B cell (primary cell): ENCODE measurements around the gene RTN4RL1. TPM values are rescaled to one million over a fixed set of nuclear protein-coding genes. Genes with fewer than 3 reads are reported as not detected.

Experiments used
- ATAC-seq: fragments of 200-7000 bp; cut with Tn5 transposase; one replicate; pipeline ENCODE4 v1.10.0; 2021; ENCODE audit warnings: low read depth, mild to moderate bottlenecking, moderate number of reproducible peaks, moderate library complexity
- CTCF ChIA-PET: fragments of 350-600 bp; sonication (Branson Sonifier 250); formaldehyde crosslinking; loops from one replicate; lab custom pipeline; 2021; ENCODE audit warnings: antibody characterized with exemption, inconsistent platforms; lab: Charles Lee
- POLR2A ChIA-PET: fragments of 350-600 bp; sonication (Branson Sonifier 250); formaldehyde crosslinking; loops from one replicate; lab custom pipeline; 2021; ENCODE audit warnings: antibody characterized with exemption; lab: Charles Lee
- DNase-seq: peaks from one replicate; pipeline ENCODE4 v3.0.0; 2013
- H2AFZ ChIP-seq: 2 replicates; pipeline ENCODE4 v1.6.1; 2012; ENCODE audit warnings: mild to moderate bottlenecking, low read depth, low read length; ENCODE audit not compliant: insufficient read depth, poor library complexity, severe bottlenecking
- H3K27ac ChIP-seq, 2 donors: 1 replicate in 1 of 2; 2 replicates in 1 of 2; pipeline ENCODE4 v1.5.1; 2012 to 2013; ENCODE audit warnings: low read length in 2 of 2, mild to moderate bottlenecking in 2 of 2, moderate library complexity in 1 of 2
- H3K27me3 ChIP-seq, 4 experiments: fragments of 200-600 bp in 1 of 4; sonication (generic) in 1 of 4; replicated peaks in 1 of 4; 1 replicate in 2 of 4; 2 replicates in 2 of 4; pipeline versions ENCODE4 v1.6.1 to v1.7.0; 2013 to 2016; ENCODE audit warnings: low read length in 3 of 4, mild to moderate bottlenecking in 2 of 4, mixed read lengths in 1 of 4, moderate library complexity in 1 of 4; ENCODE audit not compliant: insufficient read depth in 4 of 4, control insufficient read depth in 3 of 4; ENCODE audit errors: control extremely low read depth in 1 of 4
- H3K36me3 ChIP-seq, 2 experiments: replicated peaks in 1 of 2; 1 replicate in 1 of 2; 2 replicates in 1 of 2; pipeline versions ENCODE4 v1.6.1 to v1.7.1; 2013; ENCODE audit warnings: low read length in 1 of 2; ENCODE audit not compliant: insufficient read depth in 2 of 2, control insufficient read depth in 1 of 2; ENCODE audit errors: control extremely low read depth in 1 of 2, extremely low read depth in 1 of 2
- H3K4me1 ChIP-seq, 2 donors: fragments of 200-600 bp in 1 of 2; sonication (generic) in 1 of 2; 1 replicate in 1 of 2; 2 replicates in 1 of 2; pipeline versions ENCODE4 v1.5.1 to v1.6.1; 2013 to 2017; ENCODE audit warnings: low read length in 2 of 2; ENCODE audit not compliant: control insufficient read depth in 2 of 2, insufficient read depth in 2 of 2
- H3K4me2 ChIP-seq: replicated peaks from 2 replicates; pipeline ENCODE3; 2012; ENCODE audit warnings: mild to moderate bottlenecking, low read depth, low read length; ENCODE audit not compliant: poor library complexity, severe bottlenecking
- H3K4me3 ChIP-seq, 5 experiments: fragments of 200-600 bp in 1 of 5; sonication (generic) in 1 of 5; 1 replicate in 3 of 5; 2 replicates in 2 of 5; pipeline versions ENCODE4 v1.5.1 to v1.7.0; 2011 to 2016; ENCODE audit warnings: low read length in 4 of 5, mild to moderate bottlenecking in 4 of 5, low read depth in 2 of 5, control low read depth in 1 of 5, moderate library complexity in 1 of 5; ENCODE audit not compliant: insufficient read depth in 1 of 5; ENCODE audit errors: control extremely low read depth in 1 of 5, extremely low read depth in 1 of 5
- H3K79me2 ChIP-seq: fragments of 200-600 bp; sonication (generic); one replicate; pipeline ENCODE4 v1.6.0; 2016; ENCODE audit warnings: low read length; ENCODE audit not compliant: control insufficient read depth, insufficient read depth
- H3K9ac ChIP-seq: fragments of 200-600 bp; sonication (generic); 2 replicates; pipeline ENCODE4 v1.6.1; 2017; ENCODE audit warnings: mild to moderate bottlenecking, low read length, moderate library complexity
- H3K9me3 ChIP-seq, 3 donors: one replicate each; pipeline versions ENCODE4 v1.6.1 to v1.7.1; 2013; ENCODE audit warnings: low read length in 2 of 3; ENCODE audit not compliant: control insufficient read depth in 2 of 3, insufficient read depth in 1 of 3; ENCODE audit errors: control extremely low read depth in 1 of 3
- H4K20me1 ChIP-seq: 2 replicates; pipeline ENCODE4 v1.6.0; 2012; ENCODE audit warnings: mild to moderate bottlenecking, low read length; ENCODE audit not compliant: insufficient read depth, control insufficient read depth, poor library complexity, severe bottlenecking
- H3K27ac Mint-ChIP-seq: one replicate; pipeline ENCODE4 v1.8.0; 2021; ENCODE audit warnings: mixed read lengths
- H3K27me3 Mint-ChIP-seq: one replicate; pipeline ENCODE4 v1.8.0; 2021; ENCODE audit warnings: mixed read lengths
- H3K4me1 Mint-ChIP-seq: one replicate; pipeline ENCODE4 v1.8.0; 2021; ENCODE audit warnings: mixed read lengths
- H3K4me3 Mint-ChIP-seq: one replicate; pipeline ENCODE4 v1.8.0; 2021; ENCODE audit warnings: mixed read lengths
- H3K9me3 Mint-ChIP-seq: one replicate; pipeline ENCODE4 v1.8.0; 2022; ENCODE audit warnings: mixed read lengths; ENCODE audit not compliant: insufficient read depth
- EZH2 ChIP-seq: IDR thresholded peaks from 2 replicates; pipeline ENCODE4 v1.6.1; 2012; ENCODE audit warnings: borderline replicate concordance, low read depth, mild to moderate bottlenecking, moderate library complexity, low read length; ENCODE audit not compliant: insufficient read depth, poor library complexity, severe bottlenecking
- WGBS: methylation state at CpG from one replicate; pipeline ENCODE4 v1.1.5; 2013; ENCODE audit warnings: missing lambda C conversion rate; ENCODE audit not compliant: insufficient coverage; 5-methylcytosine and 5-hydroxymethylcytosine counted together
- intact Hi-C: fragments of 100-400 bp; cut with micrococcal nuclease; formaldehyde crosslinking; loops from one replicate; pipeline ENCODE4 v1.10.0; 2022
- polyA plus RNA-seq: library from polyadenylated mRNA; depleted of rRNA; stranded (reverse); fragments of >200 nt; gene quantifications from 2 replicates; pipeline ENCODE4 v1.2.3, GENCODE V29; 2012
- total RNA-seq, 2 donors: library from RNA; stranded (reverse); fragments of 120-200 nt in 1 of 2; gene quantifications; 1 replicate in 1 of 2; 2 replicates in 1 of 2; pipeline versions ENCODE4 v1.2.3 to v1.2.4, GENCODE V29; 2013 to 2022
- TF ChIP-seq, protein P1 (sequence below): fragments of 200-600 bp; IDR thresholded peaks from one replicate; pipeline ENCODE4 v1.8.0; 2022; ENCODE audit warnings: antibody characterized with exemption, mild to moderate bottlenecking

Gene RTN4RL1
- total and polyA plus RNA-seq, 2 donors (not counting 1 experiment from before 2014, with no cell fraction given) = 0.03 to 0.07 TPM

DNA sequence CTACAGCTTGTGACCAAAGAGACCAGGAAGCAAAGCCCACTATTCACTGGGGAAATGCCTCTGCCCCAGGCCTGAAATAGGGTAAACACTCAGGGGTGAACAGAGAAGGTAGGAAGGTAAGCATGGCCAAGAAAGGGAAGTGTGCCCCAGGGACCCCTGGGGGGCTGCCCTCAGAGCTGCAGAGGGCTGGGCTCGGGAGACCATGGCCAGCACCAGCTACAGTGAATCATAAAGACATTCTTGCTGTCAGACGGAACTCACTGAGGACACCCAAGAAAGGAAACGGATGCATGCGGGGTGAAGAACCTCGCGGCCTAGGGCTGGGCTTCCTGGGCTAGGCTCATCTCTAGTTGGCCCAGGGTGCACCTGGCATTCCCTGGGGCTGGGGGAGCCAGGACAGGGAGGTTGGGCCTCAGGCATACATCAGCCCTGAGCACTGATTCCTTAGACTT, 39.4 kb upstream of the RTN4RL1 start:
- peak overlapping the region; percentile 86 for H3K27ac Mint-ChIP-seq
- H3K4me1 Mint-ChIP-seq = peaks cover 42% of the 10 kb centered on the region
- peak overlapping the region; percentile 39 for H3K4me2 ChIP-seq

DNA sequence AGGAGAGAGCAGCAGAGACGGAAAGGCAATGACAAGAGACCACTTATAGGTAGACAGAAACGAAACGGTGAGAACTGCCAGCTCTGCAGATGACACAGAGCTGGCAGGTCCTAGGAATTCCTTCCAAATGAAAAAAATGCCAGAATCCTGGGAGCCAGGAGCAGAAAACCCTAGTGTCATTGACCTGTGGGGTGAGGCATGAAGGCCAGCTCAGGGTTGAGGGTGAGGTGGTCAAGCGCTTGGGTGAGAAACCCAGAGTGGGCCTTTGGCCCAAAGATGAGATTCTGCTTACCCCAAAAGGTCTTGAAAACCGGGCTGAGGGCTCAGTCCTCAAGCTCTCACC, 39.0 kb upstream of the RTN4RL1 start:
- no peaks in the 10 kb centered on the region for H3K9me3 Mint-ChIP-seq
- DNase-seq = no peak
- intact Hi-C loops = no loop called here
- no peak overlapping the region for H3K9ac ChIP-seq
- H3K79me2 ChIP-seq = no peaks in the 10 kb centered on the region
- peaks cover 0 to 5% (median under 1%) of the 10 kb centered on the region in 4 experiments for H3K27me3 ChIP-seq
- no peak overlapping the region for H3K4me3 ChIP-seq
- CTCF ChIA-PET = interaction anchor here (0.8 to 3.8 kb wide), 6 partner anchors 8 to 182 kb away, joined by 3 to 17 read pairs (median 6); partner anchors contain the start of gene HIC1
- peaks cover 46% of the 10 kb centered on the region for H3K4me1 Mint-ChIP-seq
- 36% methylated on average over 4 of the region's 5 CpGs for WGBS
- peaks cover 28 to 39% of the 10 kb centered on the region in 2 donors for H3K4me1 ChIP-seq
- H2AFZ ChIP-seq = no peak overlapping the region
- peaks cover 0 to 22% of the 10 kb centered on the region in 2 experiments for H3K36me3 ChIP-seq
- H3K4me2 ChIP-seq = peak overlapping the region; percentile 39
- no peaks in the 10 kb centered on the region for H4K20me1 ChIP-seq
- ATAC-seq = peak; percentile 3
- no peaks in the 10 kb centered on the region for H3K27me3 Mint-ChIP-seq
- TF ChIP-seq EZH2 = no peak
- TF ChIP-seq, protein P1, sequence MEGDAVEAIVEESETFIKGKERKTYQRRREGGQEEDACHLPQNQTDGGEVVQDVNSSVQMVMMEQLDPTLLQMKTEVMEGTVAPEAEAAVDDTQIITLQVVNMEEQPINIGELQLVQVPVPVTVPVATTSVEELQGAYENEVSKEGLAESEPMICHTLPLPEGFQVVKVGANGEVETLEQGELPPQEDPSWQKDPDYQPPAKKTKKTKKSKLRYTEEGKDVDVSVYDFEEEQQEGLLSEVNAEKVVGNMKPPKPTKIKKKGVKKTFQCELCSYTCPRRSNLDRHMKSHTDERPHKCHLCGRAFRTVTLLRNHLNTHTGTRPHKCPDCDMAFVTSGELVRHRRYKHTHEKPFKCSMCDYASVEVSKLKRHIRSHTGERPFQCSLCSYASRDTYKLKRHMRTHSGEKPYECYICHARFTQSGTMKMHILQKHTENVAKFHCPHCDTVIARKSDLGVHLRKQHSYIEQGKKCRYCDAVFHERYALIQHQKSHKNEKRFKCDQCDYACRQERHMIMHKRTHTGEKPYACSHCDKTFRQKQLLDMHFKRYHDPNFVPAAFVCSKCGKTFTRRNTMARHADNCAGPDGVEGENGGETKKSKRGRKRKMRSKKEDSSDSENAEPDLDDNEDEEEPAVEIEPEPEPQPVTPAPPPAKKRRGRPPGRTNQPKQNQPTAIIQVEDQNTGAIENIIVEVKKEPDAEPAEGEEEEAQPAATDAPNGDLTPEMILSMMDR = no peak
- H3K4me3 Mint-ChIP-seq = peak overlapping the region; percentile 61
- H3K27ac ChIP-seq = peak overlapping the region; percentile 41 to 64
- POLR2A ChIA-PET = interaction anchor here (0.5 to 0.6 kb wide), 2 partner anchors 24 to 26 kb away, joined by 3 to 6 read pairs; no protein-coding TSS in a partner anchor
- peak overlapping the region; percentile 86 for H3K27ac Mint-ChIP-seq
- H3K9me3 ChIP-seq = no peaks in the 10 kb centered on the region

More for the DNA sequence above, 39.4 kb upstream of the RTN4RL1 start:
- no peaks in the 10 kb centered on the region for H3K79me2 ChIP-seq
- H3K27me3 Mint-ChIP-seq = no peaks in the 10 kb centered on the region
- peaks cover 0 to 22% of the 10 kb centered on the region in 2 experiments for H3K36me3 ChIP-seq
- 0% methylated on average over 6 of the region's 6 CpGs for WGBS
- DNase-seq (peak; percentile 48), ATAC-seq (peak; percentile 77)
- peak overlapping the region; percentile 41 to 64 for H3K27ac ChIP-seq
- peaks cover 0 to 5% (median 0%) of the 10 kb centered on the region in 4 experiments for H3K27me3 ChIP-seq
- H3K4me3 Mint-ChIP-seq = peak overlapping the region; percentile 61
- no peaks in the 10 kb centered on the region for H3K9me3 ChIP-seq
- H3K9me3 Mint-ChIP-seq = no peaks in the 10 kb centered on the region
- CTCF ChIA-PET = interaction anchor here (0.8 to 3.8 kb wide), 6 partner anchors 9 to 182 kb away, joined by 3 to 17 read pairs (median 6); partner anchors contain the start of gene HIC1
- H3K4me1 ChIP-seq = peaks cover 24 to 35% of the 10 kb centered on the region in 2 donors
- no peaks in the 10 kb centered on the region for H4K20me1 ChIP-seq
- H2AFZ ChIP-seq = peak overlapping the region; percentile 13
- TF ChIP-seq, protein P1 = no peak
- TF ChIP-seq EZH2 = no peak
- intact Hi-C loops = no loop called here
- H3K4me3 ChIP-seq = no peak overlapping the region
- peak overlapping the region; percentile 10 for H3K9ac ChIP-seq
- POLR2A ChIA-PET = interaction anchor here (0.6 kb wide), 1 partner anchor 23 kb away, joined by 3 read pairs; no protein-coding TSS in a partner anchor
